ENCODE results near the gene RABL2B. TPM values are rescaled to one million over a fixed set of nuclear protein-coding genes. Genes with fewer than 3 reads are reported as not detected.
"Not testable (repeated sequence)": the region's sequence is repeated elsewhere in the genome, so short reads cannot be mapped to it uniquely, and the experiment has no call there.

RABL2B gene
- 10 to 100 TPM; 56.3 to 61.5 (median 58.5) TPM for total RNA-seq
- total RNA-seq (2013) = 32.2 TPM

GRCh38 chr22:50783033-50783879 lies at the start of gene RABL2B:
TSS of gene RABL2B (minus strand) at chr22:50783636. CDS start at chr22:50782294, 1,342 bp downstream.
- H3K27me3 Mint-ChIP-seq (ENCODE audit: low read depth in 2 of 2); H3K36me3 Mint-ChIP-seq; H3K9me3 Mint-ChIP-seq; H3K9me3 ChIP-seq (ENCODE audit: control insufficient read depth, insufficient read depth, low read length); H3K36me3 ChIP-seq (ENCODE audit: control insufficient read depth, insufficient read depth, low read length); H3K27me3 ChIP-seq (ENCODE audit: control insufficient read depth, insufficient read depth, low read length); intact Hi-C loops (cut with micrococcal nuclease): not testable (repeated sequence)
- peaks cover 18 to 24% of the 10 kb centered on the region in 2 donors for H3K4me1 Mint-ChIP-seq
- peak within 1 kb of the TSS; percentile 25 for H3K27ac ChIP-seq (ENCODE audit: low read length)
- H3K4me3 Mint-ChIP-seq = peak within 1 kb of the TSS; percentile 85
- WGBS (ENCODE audit: insufficient coverage) = 0% methylated on average over 34 of the region's 77 CpGs
- peak; percentile 91 to 92 for DNase-seq
- peaks cover 14% of the 10 kb centered on the region for H3K4me1 ChIP-seq (ENCODE audit: control insufficient read depth, insufficient read depth, low read length)
- peak; percentile 87 to 97 (median 89) for ATAC-seq
- H3K4me3 ChIP-seq (ENCODE audit: low read length) = peak within 1 kb of the TSS; percentile 50
- peak within 1 kb of the TSS; percentile 74 to 76 for H3K27ac Mint-ChIP-seq

- intact Hi-C loops (cut with micrococcal nuclease); H3K27me3 Mint-ChIP-seq (ENCODE audit: low read depth in 2 of 2); ATAC-seq; H3K4me3 Mint-ChIP-seq; H3K4me1 Mint-ChIP-seq; H3K27ac Mint-ChIP-seq; H3K36me3 Mint-ChIP-seq; H3K4me1 ChIP-seq (ENCODE audit: control insufficient read depth, insufficient read depth, low read length); H3K27me3 ChIP-seq (ENCODE audit: control insufficient read depth, insufficient read depth, low read length); H3K27ac ChIP-seq (ENCODE audit: low read length); H3K4me3 ChIP-seq (ENCODE audit: low read length); H3K9me3 ChIP-seq (ENCODE audit: control insufficient read depth, insufficient read depth, low read length); H3K36me3 ChIP-seq (ENCODE audit: control insufficient read depth, insufficient read depth, low read length); DNase-seq; H3K9me3 Mint-ChIP-seq: not testable (repeated sequence)
- 100% methylated on average over 1 of the region's 5 CpGs for WGBS (ENCODE audit: insufficient coverage)
Measured at GRCh38 chr22:50786936-50787335, 3.5 kb upstream of the RABL2B start.

- ATAC-seq; H3K27me3 ChIP-seq (ENCODE audit: control insufficient read depth, insufficient read depth, low read length); DNase-seq; H3K9me3 Mint-ChIP-seq; H3K27ac Mint-ChIP-seq; H3K4me3 ChIP-seq (ENCODE audit: low read length); H3K4me1 ChIP-seq (ENCODE audit: control insufficient read depth, insufficient read depth, low read length); H3K36me3 Mint-ChIP-seq; H3K27me3 Mint-ChIP-seq (ENCODE audit: low read depth in 2 of 2); intact Hi-C loops (cut with micrococcal nuclease); H3K9me3 ChIP-seq (ENCODE audit: control insufficient read depth, insufficient read depth, low read length); H3K36me3 ChIP-seq (ENCODE audit: control insufficient read depth, insufficient read depth, low read length); H3K27ac ChIP-seq (ENCODE audit: low read length): not testable (repeated sequence)
- WGBS (ENCODE audit: insufficient coverage) = 80% methylated on average over 1 of the region's 5 CpGs
- Mint-ChIP-seq H3K4me3 (peak overlapping the region; percentile 49), H3K4me1 (peaks cover 11 to 19% of the 10 kb centered on the region in 2 donors)
Measured at GRCh38 chr22:50785289-50785688, 1.9 kb upstream of the RABL2B start.

GRCh38 chr22:50783880-50784276 lies 442 bp upstream of the RABL2B start:
- H3K27me3 ChIP-seq (ENCODE audit: control insufficient read depth, insufficient read depth, low read length); intact Hi-C loops (cut with micrococcal nuclease); H3K9me3 ChIP-seq (ENCODE audit: control insufficient read depth, insufficient read depth, low read length); H3K9me3 Mint-ChIP-seq; H3K36me3 Mint-ChIP-seq; H3K36me3 ChIP-seq (ENCODE audit: control insufficient read depth, insufficient read depth, low read length); H3K27me3 Mint-ChIP-seq (ENCODE audit: low read depth in 2 of 2): not testable (repeated sequence)
- peak overlapping the region; percentile 85 for H3K4me3 Mint-ChIP-seq
- peak overlapping the region; percentile 74 to 76 for H3K27ac Mint-ChIP-seq
- H3K4me1 ChIP-seq (ENCODE audit: control insufficient read depth, insufficient read depth, low read length) = peaks cover 14% of the 10 kb centered on the region
- peak overlapping the region; percentile 50 for H3K4me3 ChIP-seq (ENCODE audit: low read length)
- ATAC-seq (peak; percentile 16 to 34 (median 17)), DNase-seq (peak in 1 of 2 donors; percentile 39)
- peak overlapping the region; percentile 25 for H3K27ac ChIP-seq (ENCODE audit: low read length)
- H3K4me1 Mint-ChIP-seq = peaks cover 18 to 24% of the 10 kb centered on the region in 2 donors
- 0% methylated on average over 7 of the region's 16 CpGs for WGBS (ENCODE audit: insufficient coverage)

GRCh38 chr22:50782253-50782652 lies 1.2 kb downstream of the RABL2B start:
- H3K36me3 ChIP-seq (ENCODE audit: control insufficient read depth, insufficient read depth, low read length); H3K27ac ChIP-seq (ENCODE audit: low read length); H3K27me3 ChIP-seq (ENCODE audit: control insufficient read depth, insufficient read depth, low read length); H3K27me3 Mint-ChIP-seq (ENCODE audit: low read depth in 2 of 2); H3K36me3 Mint-ChIP-seq; H3K4me3 ChIP-seq (ENCODE audit: low read length); H3K9me3 ChIP-seq (ENCODE audit: control insufficient read depth, insufficient read depth, low read length); DNase-seq; H3K9me3 Mint-ChIP-seq; intact Hi-C loops (cut with micrococcal nuclease); ATAC-seq: not testable (repeated sequence)
- H3K27ac Mint-ChIP-seq = peak overlapping the region in 1 of 2 donors; percentile 51
- peak overlapping the region; percentile 80 for H3K4me3 Mint-ChIP-seq
- peaks cover 14% of the 10 kb centered on the region for H3K4me1 ChIP-seq (ENCODE audit: control insufficient read depth, insufficient read depth, low read length)
- WGBS (ENCODE audit: insufficient coverage) = no CpG with 5 or more reads among the region's 3 CpGs
- H3K4me1 Mint-ChIP-seq = peaks cover 18 to 24% of the 10 kb centered on the region in 2 donors

- H3K36me3 ChIP-seq (ENCODE audit: control insufficient read depth, insufficient read depth, low read length); intact Hi-C loops (cut with micrococcal nuclease); H3K4me3 ChIP-seq (ENCODE audit: low read length); H3K9me3 ChIP-seq (ENCODE audit: control insufficient read depth, insufficient read depth, low read length); H3K27me3 Mint-ChIP-seq (ENCODE audit: low read depth in 2 of 2); H3K9me3 Mint-ChIP-seq; H3K36me3 Mint-ChIP-seq; H3K27me3 ChIP-seq (ENCODE audit: control insufficient read depth, insufficient read depth, low read length): not testable (repeated sequence)
- Histone ChIP-seq H3K27ac (ENCODE audit: low read length) (peak overlapping the region; percentile 25), H3K4me1 (ENCODE audit: control insufficient read depth, insufficient read depth, low read length) (peaks cover 14% of the 10 kb centered on the region)
- DNase-seq = peak; percentile 10 to 50
- WGBS (ENCODE audit: insufficient coverage) = 48% methylated on average over 4 of the region's 4 CpGs
- H3K4me3 Mint-ChIP-seq = peak overlapping the region; percentile 65
- peaks cover 18 to 24% of the 10 kb centered on the region in 2 donors for H3K4me1 Mint-ChIP-seq
- peak overlapping the region; percentile 82 for H3K27ac Mint-ChIP-seq
- peak; percentile 52 to 59 (median 53) for ATAC-seq
Measured at GRCh38 chr22:50780244-50780643, 3.2 kb downstream of the RABL2B start.

GRCh38 chr22:50777631-50778030 lies 5.8 kb downstream of the RABL2B start:
- intact Hi-C loops (cut with micrococcal nuclease); H3K9me3 ChIP-seq (ENCODE audit: control insufficient read depth, insufficient read depth, low read length); ATAC-seq; H3K4me3 Mint-ChIP-seq; H3K4me3 ChIP-seq (ENCODE audit: low read length); H3K36me3 Mint-ChIP-seq; DNase-seq; H3K36me3 ChIP-seq (ENCODE audit: control insufficient read depth, insufficient read depth, low read length); H3K9me3 Mint-ChIP-seq; H3K27me3 Mint-ChIP-seq (ENCODE audit: low read depth in 2 of 2); H3K27ac ChIP-seq (ENCODE audit: low read length); H3K27me3 ChIP-seq (ENCODE audit: control insufficient read depth, insufficient read depth, low read length); H3K27ac Mint-ChIP-seq: not testable (repeated sequence)
- H3K4me1 Mint-ChIP-seq = peaks cover 18 to 22% of the 10 kb centered on the region in 2 donors
- H3K4me1 ChIP-seq (ENCODE audit: control insufficient read depth, insufficient read depth, low read length) = peaks cover 10% of the 10 kb centered on the region
- 100% methylated on average over 2 of the region's 5 CpGs for WGBS (ENCODE audit: insufficient coverage)

- DNase-seq = peak in 1 of 2 donors; percentile 13
- ATAC-seq; H3K4me3 ChIP-seq (ENCODE audit: low read length); H3K27ac Mint-ChIP-seq; H3K4me1 ChIP-seq (ENCODE audit: control insufficient read depth, insufficient read depth, low read length); H3K36me3 Mint-ChIP-seq; H3K36me3 ChIP-seq (ENCODE audit: control insufficient read depth, insufficient read depth, low read length); H3K4me1 Mint-ChIP-seq; H3K9me3 Mint-ChIP-seq; H3K27me3 ChIP-seq (ENCODE audit: control insufficient read depth, insufficient read depth, low read length); intact Hi-C loops (cut with micrococcal nuclease); H3K4me3 Mint-ChIP-seq; H3K27ac ChIP-seq (ENCODE audit: low read length); H3K9me3 ChIP-seq (ENCODE audit: control insufficient read depth, insufficient read depth, low read length); H3K27me3 Mint-ChIP-seq (ENCODE audit: low read depth in 2 of 2): not testable (repeated sequence)
- 56% methylated on average over 12 of the region's 12 CpGs for WGBS (ENCODE audit: insufficient coverage)
Measured at GRCh38 chr22:50775132-50775531, 8.3 kb downstream of the RABL2B start.
